HG03060 (cell line): ENCODE measurements around the gene SMIM11.
"Not testable (repeated sequence)": the region's sequence is repeated elsewhere in the genome, so short reads cannot be mapped to it uniquely, and the experiment has no call there.

Experiments
- ATAC-seq: cut with Tn5 transposase; IDR thresholded peaks from one replicate; pipeline ENCODE4 v1.9.1; 2021; ENCODE audit warnings: low read depth, moderate number of reproducible peaks; ENCODE audit not compliant: unreplicated experiment

SMIM11 gene

GRCh38 chr21:34406676-34407075 is 31.4 kb downstream of the SMIM11 start:
- not testable (repeated sequence) for ATAC-seq

GRCh38 chr21:34407294-34407693 is 32.0 kb downstream of the SMIM11 start:
- not testable (repeated sequence) for ATAC-seq

GRCh38 chr21:34417448-34418077 is 42.3 kb downstream of the SMIM11 start:
- ATAC-seq = not testable (repeated sequence)

GRCh38 chr21:34423805-34424204 is 48.5 kb downstream of the SMIM11 start, which contains the start of gene SMIM34:
Gene SMIM34, minus strand, starts transcription at chr21:34423951. Its CDS starts 112 bp downstream, at chr21:34423839.
- not testable (repeated sequence) for ATAC-seq

- not testable (repeated sequence) for ATAC-seq
Observed at GRCh38 chr21:34427339-34427738, 52.0 kb downstream of the SMIM11 start.

- not testable (repeated sequence) for ATAC-seq
Observed at GRCh38 chr21:34428441-34428840, 53.1 kb downstream of the SMIM11 start.

GRCh38 chr21:34429710-34430109 is 54.4 kb downstream of the SMIM11 start:
- not testable (repeated sequence) for ATAC-seq
